NCI-H1417 treated with DMSO at 0.1 percent for 48 hours (cell line): ENCODE measurements around the gene NQO2.
"Not testable (repeated sequence)": the region's sequence is repeated elsewhere in the genome, so short reads cannot be mapped to it uniquely, and the experiment has no call there.

ENCODE experiments used
- DNase-seq: peaks from one replicate; lab custom pipeline; 2025; lab: John Stamatoyannopoulos, UW

Gene NQO2

GRCh38 chr6:3013901-3014674 is 14.4 kb downstream of the NQO2 start:
- DNase-seq = no peak

DNA sequence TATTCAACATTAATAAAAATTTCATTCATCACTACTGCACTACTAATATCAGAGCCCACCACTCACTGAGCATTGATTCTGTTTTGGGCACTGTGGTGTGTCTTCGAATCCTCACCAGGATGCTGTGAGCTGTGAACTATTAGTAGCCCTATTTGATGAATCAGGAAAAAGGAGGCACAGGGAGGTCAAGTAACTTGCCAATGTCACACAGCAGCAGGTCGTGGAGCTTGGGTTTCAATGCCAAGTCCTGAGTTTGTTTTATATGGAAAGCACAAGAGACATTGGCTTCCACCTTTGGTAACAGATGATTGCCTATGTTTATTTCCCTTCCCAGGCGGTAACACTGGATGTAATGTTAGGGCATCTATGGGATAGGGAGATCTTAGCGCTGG is 15.0 kb downstream of the NQO2 start:
- DNase-seq = no peak

- no peak for DNase-seq
Measured at GRCh38 chr6:3015144-3015543, 15.4 kb downstream of the NQO2 start.

GRCh38 chr6:3016473-3017280 is 17.0 kb downstream of the NQO2 start:
- DNase-seq = no peak

DNA sequence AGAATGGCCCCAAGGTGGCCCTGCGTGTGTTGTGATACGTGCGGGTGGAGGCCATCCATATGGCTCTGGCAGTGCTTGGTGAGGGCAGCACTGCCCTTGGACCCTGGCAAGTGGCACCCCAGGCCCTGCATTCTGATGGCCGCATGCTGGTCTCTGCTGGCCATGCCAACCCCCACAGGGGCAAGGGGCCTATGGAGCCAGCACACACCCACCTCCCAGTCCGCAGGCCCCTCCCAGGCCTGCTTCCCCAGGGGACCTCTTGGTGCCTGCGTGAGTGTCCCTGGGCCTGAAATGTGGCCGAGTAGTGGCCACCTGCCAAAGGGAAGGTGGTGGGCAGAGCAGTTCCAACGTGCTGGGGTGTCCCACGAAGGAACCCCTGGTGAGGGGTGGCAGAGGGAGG is 17.6 kb downstream of the NQO2 start:
- no peak for DNase-seq

DNA sequence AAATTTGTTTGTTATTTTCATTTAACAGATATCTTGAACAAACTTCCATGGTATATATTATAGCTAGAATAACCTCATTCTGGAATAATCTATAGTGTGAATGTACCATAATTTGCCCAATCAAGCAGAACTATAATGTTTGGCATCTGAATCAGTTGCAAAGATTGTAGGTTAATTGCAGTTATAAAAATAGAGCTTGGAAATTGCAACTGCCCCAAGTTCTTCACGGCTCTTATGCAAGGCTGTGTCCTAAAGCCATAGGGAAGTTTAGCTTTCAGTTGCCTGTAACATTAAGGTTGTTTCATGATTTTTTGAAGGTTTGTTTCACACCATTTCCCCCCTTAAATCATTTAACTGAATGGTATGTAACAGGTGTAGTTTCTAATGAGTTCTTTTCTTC is 19.4 kb downstream of the NQO2 start:
- DNase-seq = no peak

- DNase-seq = no peak
Measured at GRCh38 chr6:3019749-3020320, 20.1 kb downstream of the NQO2 start.

- not testable (repeated sequence) for DNase-seq
Measured at GRCh38 chr6:3020976-3021598, 21.4 kb downstream of the NQO2 start.

DNA sequence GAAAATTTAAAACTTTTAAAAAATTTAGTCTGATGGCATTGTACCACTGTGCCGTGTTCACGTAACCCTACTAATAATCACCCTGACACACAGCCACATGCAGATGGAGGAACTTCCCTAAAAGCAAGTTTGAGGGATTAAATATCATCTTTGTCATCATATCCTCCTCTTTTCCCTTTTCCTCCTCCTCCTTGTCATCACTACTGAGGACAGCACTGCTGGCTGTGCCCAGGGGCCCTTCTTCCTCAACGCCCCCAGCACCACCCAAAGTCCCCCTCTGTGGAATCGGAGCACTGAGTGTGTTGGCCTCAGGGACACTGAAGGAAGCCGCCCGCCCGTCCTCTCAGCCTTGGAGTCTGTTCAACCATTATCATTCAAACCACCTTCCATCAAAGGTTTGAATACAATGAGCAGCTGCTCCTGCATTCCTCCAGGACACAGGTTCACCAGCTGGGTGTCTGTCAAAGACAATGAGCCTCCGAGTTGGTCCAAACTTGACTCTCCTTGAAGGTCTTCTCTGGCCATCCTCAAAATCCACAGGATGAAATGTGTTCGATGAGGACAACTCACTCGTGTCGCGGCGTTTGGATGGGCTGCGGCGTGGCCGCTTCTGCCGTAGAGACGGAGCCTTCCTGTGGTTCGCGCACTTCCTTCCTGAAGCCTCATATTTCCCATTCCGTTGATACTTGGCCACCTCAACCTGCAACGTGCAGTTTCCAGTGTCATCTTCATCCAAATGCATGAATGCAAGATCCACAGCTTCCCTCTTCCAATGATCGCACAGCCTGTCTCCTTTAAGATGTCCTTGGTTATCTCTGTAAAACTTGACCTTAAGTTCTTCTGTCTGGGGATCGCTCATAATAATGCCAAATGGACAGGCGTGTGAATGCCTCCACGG is 23.3 kb downstream of the NQO2 start:
- DNase-seq = no peak

GRCh38 chr6:3023663-3024483 is 24.2 kb downstream of the NQO2 start:
- no peak for DNase-seq

GRCh38 chr6:3026791-3027626 is 27.3 kb downstream of the NQO2 start:
- no peak for DNase-seq

DNA sequence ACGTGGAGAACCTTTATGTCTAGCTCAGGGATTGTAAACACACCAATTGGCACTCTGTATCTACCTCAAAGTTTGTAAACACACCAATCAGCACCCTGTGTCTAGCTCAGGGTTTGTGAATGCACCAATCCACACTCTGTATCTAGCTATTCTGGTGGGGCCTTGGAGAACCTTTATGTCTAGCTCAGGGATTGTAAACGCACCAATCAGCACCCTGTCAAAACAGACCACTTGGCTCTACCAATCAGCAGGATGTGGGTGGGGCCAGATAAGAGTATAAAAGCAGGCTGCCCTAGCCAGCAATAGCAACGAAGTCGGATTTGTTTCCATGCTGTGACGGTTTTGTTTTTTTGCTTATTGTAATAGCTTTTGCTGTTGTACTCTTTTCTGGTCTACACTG is 28.5 kb downstream of the NQO2 start:
- DNase-seq = not testable (repeated sequence)

GRCh38 chr6:3031857-3032640 is 32.4 kb downstream of the NQO2 start:
- DNase-seq = no peak

- DNase-seq = no peak
Measured at GRCh38 chr6:3032986-3033385, 33.3 kb downstream of the NQO2 start.

DNA sequence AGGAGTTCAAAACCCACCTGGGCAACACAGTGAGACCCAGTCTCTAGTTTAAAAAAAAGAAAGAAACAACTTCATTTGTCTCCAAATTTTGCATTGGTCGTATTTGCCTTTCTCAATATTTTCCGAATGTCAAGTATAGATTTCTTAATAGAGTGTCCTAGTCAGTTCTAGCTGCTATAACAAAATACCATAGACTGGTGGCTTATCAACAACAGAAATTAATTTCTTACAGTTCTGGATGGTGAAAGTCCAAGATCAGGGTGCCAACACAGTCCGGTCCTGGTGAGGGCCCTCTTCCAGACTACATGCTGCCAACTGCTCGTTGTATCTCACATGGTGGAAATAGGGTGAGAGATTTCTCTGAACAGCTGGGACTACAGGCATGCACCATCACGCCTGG is 34.0 kb downstream of the NQO2 start:
- DNase-seq = no peak

GRCh38 chr6:3035397-3035796 is 35.7 kb downstream of the NQO2 start:
- DNase-seq = no peak

DNA sequence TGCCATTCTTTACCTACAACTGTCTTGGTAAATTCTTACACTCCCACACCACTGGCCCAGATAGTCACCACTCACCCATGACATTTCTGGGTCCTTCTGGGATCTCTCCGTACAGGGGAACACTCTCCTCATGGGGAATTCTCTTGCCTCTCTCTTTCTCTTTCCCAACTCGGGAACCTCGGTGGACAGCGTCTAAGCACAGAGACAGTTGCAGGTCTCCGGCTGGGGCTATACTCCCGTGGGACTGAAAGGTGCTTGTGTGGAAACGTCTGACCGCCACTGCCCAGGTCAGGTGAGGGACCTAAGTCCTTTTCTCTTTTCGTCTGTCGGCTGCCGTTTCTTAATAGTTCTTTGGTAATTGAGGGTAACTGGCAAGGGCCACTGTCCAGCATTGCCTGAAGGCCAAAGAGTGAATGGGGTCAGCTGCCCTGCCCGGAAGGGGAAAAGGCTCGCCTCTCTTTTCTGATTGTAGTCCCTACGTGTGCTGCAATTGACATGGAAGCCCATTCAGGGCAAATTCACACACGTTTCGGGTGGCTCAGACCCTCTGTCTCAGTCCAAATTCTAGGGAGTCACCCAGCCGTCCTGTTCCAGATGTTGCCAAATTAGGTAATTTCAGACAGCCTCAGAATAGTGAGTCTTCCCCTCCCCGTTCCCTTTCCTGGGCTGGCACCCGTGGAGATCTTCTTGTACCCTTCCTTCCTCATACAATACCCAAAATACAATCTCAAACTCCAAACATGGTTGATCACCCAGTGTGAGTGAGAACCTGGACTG is 37.4 kb downstream of the NQO2 start:
- DNase-seq = no peak
